Suppressor macrophage (primary cell): ENCODE measurements around the gene IL18BP.

Source experiments
- DNase-seq, 4 experiments: peaks; one replicate each; pipeline ENCODE4 v3.0.0-alpha.2; 2020 to 2022

Gene IL18BP

DNA sequence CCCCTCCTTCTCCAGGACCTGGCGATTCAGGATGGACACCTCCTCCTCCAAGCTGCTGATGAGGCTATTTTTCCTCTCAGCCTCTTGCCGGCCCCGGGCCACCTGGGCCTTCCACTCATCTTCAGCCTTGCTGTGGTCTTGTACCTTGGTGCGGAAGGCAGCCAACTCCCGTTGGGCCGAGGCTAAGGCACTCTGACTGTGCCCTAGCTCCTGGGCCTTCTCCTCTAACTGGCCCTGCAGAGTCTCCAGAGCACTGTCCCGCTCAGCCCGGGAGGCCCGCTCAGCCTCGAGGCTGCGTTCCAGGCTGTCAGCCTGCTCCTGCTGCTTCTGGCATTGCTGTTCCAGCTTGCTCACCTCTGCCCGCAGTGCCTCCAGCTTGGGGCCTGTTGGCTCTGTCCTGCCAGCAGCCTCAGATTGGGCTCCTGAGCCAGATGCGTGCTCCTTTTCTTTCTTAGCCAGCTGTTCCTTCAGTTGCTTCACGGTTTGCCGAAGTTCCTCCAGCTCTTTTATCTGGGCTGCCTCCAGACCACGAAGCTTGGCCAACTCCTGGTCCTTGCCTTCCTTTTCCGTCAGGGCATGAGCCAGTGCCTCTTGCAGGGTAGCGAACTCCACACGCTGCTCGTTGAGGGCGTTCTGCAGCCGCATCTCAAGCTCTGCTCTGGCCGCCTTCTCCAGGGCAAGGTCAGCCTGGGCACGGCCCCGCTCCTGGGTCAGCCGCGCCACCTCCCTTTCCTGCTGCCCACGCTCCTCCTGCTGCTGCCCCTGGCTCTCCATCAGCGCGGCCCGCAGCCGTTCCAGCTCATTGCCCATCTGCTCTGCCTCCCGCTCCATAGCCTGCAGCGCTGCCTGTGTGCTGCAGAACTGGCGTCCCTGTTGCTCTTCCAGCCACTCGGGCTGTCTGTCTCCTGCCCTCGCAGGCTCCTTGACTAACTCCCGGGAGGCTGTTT is 15.3 kb downstream of the IL18BP start:
- no peak for DNase-seq

DNA sequence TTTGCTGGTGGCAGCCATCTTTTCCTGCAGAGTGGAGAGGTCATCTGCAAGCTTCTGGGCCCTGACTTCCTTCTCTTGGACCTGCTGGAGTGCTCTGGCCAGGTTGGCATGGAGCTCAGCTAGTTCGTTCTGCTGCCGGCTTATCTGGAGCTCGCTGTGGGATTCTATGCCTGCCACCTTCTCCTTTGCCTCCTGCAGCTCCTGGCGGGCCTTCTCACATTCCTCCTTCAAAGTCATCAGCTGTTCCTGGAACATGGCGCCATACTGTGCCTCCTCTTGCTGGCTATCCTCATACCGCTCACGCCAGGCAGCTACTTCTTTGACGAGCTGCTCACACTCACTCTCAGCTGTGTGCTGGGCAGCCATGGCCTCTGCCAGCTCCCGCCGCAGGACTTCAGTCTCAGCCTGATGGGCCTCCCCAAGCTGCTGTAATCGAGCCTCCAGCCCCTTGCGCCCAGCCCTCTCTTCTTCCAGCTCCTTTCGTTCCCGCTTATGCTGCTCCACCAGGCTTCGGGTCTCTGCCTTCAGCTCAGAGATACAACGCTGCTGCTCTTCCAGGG is 16.1 kb downstream of the IL18BP start:
- DNase-seq: no peak

DNA sequence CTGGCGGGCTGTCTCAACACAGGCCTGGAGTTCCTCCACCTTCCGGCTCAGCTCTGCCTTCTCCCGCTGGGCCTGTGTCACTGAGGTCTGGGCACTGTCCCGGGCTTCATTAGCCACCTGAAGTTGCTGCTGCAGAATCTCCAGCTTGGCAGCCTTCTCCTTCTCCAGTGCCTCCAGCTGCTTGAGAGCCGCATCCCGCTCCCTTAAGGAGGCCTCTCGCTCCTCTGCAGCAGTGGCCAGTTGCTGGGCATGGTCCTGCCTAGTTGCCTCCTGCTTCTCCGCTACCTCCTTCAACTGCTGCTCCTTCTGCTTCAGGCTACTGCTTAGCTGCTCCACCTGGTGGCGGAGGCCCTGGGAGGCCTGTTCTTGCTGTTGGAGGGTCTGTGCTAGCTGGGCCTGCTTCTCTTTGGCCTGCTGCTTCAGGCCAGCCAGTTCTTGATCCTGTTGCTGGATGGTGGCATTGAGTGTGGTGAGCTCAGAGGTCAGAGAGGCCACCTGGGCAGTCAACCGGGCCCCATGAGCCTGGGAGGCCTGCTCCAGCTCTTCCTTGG is 16.9 kb downstream of the IL18BP start:
- peak in 3 of 4 experiments; percentile 31 to 61 (median 59) for DNase-seq

DNA sequence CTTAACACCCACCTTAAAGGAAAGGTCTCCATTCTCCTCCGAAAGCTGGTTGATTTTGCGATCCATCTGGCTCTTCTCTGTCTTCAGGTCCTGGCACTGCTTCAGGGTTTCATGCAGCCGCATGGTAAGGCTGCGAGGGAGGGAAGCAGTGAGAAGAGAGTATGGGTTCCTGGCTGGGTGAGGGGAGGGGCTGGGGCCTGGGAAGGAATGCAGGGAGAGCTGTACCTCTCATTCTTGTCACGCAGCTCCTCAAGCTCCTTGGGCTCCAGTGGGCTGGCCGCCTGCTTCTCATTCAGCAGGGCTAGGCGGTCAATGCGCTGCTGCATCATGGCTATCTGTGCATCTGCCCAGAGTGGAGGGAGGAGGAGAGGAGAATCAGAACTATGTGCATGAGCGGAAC is 19.5 kb downstream of the IL18BP start:
- no peak for DNase-seq

DNA sequence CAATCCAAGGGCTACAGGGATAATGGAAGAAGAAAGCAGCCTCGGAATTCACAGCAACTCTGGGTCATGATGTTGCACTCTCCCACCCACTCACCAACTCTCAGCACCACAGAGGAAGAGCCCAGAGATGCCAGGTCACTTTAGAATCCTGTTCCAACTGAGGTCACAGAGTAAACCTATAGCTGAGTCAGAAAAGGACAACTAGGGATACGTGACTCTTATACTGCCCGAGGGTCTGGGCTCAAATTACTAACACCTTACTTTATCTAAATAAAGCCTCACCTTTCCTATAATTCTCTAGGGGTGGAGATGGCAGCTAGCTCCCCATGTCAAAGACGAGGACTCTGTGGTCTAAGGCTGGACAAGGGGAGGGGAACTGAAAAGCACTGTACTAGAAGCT is 24.6 kb downstream of the IL18BP start:
- DNase-seq: no peak

DNA sequence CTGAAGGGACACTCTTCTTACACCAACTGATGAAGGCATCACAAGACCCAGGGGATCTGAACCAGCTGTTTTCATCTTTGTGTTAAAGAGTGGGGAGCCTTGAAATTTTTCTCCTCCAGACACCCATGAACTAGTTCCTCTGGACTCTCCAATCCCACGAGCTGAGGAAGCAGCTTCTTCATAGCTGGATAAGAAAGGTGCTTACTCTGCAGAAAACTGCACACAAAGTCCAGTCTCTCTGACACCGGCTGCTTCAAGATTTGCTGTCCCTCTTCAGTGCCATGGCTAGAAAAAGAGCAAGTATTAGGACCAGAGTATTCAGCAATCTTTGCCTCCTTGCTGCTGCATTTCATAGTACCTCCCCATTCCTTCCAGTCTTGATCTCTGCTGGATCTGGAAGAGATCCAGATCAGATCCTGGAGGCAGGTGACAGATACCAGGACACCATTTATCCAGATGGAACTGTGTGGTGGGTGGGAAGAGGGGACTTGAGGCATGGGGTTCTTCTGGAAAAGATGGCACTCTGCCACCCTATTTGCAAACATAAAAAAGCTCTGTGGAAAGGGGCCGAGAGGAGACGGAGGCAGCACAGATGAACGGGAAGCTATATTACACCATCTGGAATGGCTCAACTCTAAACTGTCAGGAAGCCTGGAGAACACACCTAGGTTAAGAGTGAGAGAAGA is 25.5 kb downstream of the IL18BP start:
- peak; percentile 23 to 72 (median 47) for DNase-seq

DNA sequence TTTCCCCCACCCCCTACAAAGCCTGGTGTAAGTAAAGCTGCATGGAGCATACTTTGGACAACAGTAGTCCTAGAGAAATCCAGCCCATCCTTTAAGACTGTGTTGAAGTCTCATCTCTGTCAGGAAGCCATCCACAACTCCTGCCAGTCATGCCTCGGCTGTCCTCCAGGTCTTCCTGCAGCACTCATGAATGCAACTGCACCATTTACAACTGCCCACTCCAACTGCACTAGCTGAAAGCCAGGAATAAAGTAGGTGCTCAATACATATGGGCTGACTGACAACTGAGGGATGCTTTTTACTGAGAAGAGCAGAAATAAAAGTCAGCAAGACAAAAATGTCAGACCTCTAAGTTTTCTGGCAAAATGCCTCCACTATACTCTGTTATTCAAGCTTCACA is 27.4 kb downstream of the IL18BP start:
- DNase-seq: no peak

DNA sequence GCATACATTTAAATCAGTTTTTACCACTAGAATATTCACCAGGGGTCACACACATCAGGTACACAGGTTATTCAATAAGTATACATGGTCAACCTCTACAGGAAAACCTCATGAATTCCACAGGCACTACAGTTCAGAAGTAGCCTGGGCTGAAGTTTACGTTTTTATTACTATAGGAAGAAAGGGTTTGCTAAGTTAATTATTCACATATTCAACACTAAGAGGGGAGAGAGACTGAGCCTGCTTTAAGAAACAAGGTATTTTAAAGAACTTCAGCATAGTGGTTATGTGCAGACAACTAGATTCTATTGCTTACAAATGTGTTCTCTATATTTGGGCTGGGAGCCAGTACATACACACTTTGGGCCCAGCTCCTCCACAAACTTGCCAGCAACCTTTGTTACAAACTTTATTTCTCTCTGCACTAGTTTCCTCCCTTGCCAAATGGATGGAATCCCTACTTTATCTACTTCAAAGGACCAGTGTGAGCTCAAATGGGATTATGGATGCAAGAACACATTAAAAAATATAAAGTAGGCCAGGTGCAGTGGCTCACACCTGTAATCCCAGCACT is 31.9 kb downstream of the IL18BP start:
- no peak for DNase-seq

DNA sequence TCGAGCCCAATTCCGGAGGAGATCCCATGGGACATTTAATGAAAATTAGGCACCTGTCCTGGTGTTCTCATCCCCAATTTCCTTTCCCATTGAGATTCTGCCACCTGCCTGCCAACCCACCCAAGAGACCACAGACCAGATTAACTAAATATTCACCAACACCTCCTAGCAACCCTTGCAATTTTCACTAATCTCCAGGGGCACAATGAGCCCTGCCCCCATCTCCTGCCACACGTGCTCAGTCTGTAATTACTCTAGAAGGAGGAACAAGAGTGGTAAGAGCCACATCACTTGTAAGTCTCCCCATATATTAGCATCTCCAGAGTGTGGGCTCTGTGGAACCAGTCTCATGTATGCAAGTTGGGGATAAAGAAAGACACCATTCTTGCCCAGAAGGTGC is 38.0 kb downstream of the IL18BP start:
- DNase-seq: no peak

DNA sequence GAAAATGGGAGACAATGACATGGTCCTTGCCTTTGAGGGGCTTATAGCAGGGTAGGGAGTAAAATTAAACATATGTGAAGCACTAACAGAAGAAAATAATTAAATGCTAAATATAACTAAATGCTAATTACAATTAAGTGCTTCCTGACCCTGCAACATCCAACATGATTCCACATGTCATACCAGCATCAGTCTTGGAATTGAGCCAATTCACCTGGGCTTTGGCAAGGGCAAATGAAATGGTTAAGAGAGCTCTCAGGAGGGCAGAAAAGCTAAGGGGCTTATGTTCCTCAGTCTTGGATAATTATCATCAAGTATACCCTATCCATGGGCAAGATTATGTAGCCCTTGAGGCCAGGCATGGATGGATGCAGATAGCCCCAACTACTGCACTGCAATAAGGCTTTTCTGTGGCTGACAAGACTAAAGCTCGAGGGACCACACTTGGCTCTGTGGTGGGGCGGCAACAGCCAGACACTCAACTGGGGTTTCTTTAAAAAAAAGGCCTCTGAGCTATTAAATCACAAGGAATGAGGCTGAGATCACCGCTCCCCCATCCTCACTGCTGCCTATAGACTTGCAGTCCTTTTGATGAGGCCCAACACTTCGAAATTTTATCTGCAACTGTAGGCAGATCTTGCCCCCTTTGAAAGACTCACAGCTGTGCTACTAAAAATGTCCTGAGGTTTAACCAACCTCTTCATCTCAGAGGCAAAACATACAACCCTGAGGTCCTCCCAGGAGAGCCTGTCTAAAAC is 39.0 kb downstream of the IL18BP start:
- DNase-seq: no peak

DNA sequence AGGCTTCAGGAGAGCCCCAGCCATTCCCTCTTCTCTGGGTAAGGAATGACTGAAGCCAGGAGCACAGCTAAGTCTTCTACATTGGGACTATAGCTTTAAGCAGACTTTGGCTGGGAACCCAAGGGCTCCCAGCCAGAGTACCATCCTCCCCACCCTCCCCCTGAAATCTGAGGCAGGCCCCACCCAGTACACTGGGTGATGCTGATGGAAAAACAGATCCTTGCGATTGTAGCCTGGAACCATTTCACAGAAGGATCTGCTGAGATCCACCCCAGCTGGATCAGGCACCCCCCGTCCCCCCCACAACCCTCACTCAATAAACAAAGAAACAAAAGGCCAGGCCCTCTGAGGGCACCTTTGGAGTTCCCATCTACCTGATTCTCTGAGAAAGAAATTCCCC is 39.8 kb downstream of the IL18BP start:
- DNase-seq: no peak

DNA sequence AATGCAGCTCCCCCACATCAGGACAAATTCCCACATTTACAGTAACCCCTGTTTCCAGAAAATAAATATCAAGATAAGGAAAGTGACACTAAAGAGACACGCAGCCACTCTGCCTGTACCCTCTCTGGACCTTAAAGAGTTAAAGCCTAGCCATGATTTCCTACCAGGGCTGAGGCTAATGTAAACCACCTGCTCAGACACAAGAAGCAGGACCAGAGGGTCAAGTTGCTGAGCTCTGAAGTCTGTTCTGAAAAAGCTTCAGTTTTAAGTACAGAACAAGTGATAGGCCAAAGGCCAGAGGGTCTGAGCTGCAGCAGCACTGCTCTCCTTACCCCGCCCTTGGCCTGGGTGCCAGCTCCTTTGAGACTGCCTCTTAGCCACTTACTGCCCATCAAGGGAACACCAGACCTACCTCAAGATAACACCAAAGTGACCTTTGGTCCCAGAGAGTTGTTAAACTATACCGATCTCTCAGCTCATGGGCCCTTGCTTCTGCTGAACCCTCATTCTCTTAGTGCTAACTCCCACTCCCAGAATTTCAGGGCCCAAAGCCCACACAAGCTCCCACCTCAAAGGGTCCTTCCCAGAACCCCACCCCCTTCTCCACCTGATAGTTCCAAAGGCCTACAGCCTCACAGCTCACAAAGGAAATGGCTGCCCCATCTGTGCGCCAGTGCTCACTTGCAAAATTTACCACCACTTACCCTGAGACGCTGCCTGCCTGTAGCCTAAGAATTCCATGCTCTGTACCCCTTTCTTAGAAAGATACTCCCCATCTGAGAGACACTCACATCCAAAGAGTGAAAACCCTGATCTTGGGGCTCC is 40.5 kb downstream of the IL18BP start:
- DNase-seq: no peak

DNA sequence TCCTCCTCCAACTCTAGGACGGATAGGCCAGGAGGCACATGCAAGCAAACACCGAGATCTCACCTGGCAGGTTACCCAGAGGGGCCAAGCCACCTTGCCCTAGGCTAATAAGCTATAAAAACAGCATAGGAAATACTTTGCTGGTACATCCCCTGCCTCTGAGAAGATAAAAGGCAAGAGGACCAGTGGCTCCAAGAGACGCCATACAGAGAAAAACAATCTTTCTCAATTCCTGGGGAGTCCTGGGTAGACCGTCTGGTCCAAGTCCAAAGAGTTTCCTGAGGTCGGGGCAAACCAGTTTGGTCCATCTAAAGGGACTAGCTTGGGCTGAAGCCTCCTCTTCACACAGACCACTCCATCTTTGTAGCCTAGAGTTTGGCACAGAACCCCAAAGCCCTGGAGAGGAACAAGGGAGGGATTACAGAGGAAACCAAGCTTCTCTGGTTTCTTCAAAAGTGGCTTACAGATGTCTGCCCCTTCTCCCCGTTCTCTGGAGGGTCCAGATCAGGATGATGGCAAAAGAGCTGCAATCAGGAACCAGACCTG is 41.2 kb downstream of the IL18BP start:
- no peak for DNase-seq

DNA sequence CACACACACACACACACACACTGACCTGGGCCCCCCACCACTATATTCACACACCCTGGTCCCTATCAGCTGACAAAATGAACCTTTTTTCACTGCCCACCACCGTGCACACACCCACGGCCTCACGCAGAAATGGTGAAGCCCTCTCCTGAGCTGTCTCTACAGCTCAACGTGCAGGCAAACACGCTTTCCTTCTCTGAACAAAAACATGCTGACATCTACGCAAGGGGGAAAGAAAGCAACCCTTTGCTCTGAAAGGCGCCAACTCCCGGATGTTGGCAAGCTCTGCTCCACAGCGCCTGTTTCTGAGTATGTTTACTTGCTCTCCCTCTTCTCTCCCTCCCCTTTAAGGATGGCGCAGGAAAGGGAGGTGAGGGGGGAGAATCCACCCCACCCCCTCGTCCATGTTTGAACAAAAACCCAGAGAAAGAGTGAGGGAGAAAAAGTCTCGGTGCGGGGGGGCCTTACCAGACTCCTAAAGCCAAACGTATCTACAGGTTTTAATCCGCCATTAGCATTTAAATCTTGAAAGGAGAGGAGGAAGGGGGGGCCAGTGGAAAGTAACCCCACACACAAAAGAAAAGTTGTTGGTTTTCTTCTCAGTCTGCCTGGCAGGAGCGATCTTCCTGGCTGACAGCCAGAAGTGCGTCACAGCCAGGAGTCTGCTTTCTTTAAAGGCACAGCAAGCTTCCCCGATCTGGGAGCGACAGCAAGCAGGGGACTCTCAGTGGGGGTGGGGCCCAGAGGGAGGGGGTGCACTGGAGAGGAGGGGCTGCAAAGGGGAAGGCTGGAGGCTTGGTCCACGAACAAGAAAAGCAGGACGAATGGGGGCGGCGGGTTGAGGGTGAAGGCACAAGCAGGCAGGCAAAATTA is 42.0 kb downstream of the IL18BP start:
- peak; percentile 86 to 91 (median 88) for DNase-seq

DNA sequence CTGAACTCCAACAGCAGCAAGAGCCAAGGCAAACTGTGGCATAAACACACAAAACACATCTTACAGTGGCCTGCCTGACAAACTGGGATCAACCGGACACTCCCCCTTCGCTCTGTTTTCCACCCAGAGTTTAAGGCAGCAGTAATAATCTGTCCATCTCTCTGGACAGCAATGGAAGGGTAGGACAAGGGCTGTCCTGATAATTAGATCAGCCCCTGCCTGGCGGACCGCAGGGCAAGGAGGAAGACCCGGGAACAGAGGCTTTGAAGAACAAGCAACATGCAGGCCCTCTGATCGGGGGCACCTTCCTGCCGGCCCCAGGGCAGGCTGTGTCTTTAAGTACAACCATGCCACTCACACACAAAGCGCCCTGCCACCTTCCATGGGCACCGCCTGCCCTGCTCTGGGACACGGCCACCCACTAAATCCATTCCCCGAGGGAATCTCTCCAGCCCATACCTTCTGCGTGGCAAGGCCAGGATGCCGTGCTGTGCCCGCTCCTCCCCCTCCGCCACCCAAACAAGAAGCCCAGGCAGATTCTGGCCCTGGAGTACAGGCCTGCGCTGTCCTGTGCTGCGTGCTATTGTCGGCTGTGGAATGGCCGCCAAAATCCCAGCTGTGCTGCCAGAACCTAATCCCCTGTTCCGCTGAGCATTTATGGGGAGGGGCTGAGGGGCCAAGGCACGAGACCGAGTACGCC is 42.8 kb downstream of the IL18BP start:
- peak; percentile 11 to 65 (median 47) for DNase-seq

DNA sequence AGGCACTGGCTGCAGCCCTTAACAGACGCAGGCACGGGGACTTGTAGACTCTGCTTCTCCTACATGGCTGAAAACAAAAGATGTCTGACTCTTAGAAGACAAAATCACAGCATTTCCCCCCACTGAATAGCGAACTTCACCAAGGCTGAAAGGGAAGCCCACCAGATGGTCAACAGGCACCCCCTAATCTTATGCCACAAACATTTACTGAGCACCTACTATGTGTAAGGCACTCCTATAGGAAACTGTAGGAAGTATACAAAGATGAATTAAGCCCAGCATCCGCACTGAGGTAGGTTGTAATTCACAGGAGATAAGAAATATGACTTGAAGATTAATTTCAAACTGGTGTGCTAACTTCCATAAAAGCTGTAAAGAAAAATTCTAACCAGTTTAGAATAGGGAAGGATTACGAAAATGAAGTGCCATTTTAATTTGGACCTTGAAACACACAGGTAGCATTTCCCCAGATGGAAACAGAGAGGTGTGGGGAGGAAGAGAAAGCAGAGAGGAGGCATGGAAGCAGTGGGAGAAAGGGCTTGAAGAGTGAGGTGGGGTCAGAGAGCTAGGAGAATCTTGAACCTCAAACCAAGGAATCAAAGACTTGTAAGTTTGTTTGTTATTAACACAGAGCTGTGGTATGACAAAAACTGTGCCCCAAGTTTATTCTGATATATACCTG is 43.5 kb downstream of the IL18BP start:
- no peak for DNase-seq

DNA sequence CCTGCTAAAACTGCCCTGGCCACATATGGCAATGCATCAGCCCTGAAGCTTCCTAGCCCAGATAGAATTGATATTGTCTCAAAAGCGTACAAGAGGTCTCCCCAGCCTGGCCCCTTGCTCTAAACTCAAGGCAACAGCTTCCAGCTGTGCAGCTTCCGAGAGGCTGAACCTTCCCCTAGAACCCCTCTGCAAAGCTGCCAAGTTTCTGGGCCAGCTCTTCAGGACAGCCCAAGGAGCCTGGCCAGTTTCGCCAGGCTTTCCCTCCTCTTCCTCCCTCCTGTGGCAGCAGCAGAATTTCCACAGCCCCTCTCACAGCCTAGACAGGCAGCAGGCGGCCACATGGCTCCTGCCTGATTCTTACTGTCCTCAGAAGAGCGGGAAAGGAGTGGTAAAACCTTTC is 47.1 kb downstream of the IL18BP start:
- no peak for DNase-seq

DNA sequence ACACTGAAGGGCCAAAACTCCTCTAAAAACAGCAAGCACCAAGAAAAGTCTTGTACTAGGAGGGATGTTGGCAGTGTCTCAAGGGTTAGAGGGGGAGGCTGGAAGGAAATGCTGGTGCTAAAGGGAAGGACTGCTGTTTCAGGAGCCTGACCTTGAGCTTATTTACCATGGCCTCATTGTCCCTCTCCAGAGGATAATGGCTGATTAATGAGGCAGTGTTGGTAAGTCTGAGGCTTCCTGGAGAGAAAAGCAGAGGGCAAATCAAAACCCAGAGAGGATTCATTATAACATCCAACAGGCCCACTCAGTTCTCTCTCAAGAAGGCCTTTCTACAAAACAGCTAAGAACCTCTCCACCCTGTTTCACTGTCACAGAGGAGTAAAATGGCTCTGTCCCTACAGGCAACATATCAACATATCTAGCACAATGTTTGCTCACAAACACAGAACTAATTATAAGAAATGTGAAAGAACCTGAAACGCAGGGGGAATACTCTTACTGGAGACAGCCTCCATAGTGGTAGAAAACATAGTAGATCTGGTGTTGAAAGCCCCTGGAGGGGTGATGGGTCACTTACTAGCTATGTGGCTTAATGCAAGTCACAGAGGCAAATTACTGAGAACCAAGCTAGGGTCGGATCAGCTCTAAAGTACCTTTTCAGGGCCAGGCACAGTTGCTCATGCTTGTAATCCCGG is 50.2 kb downstream of the IL18BP start:
- no peak for DNase-seq
